ENCODE measurements around the gene ATP13A1. TPM values are rescaled to one million over a fixed set of nuclear protein-coding genes. Genes with fewer than 3 reads are reported as not detected.

Gene ATP13A1
- total RNA-seq, 1 experiment from 2014 or later = 73.7 TPM

DNA sequence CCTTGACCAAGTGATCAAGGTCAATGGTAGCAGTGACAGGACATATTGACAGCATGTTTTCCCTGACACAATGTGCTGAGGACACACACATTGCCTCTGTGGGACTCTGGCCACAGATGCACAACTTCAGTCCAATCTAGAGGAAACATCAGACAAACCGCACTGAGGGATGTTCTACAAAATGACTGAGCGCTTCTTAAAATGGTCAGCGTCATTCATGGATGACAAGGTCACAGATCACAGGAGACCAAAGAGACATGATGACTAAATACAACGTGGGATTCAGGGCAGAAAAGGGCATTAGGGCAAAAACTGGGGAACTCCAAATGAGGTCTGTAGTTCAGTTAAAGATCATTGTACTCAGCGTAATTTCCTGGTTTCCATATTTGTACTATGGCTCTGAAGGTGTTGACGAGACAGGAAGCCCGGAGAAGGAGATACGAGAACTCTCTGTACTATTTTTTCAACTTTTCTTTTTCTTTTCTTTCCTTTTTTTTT is 65.6 kb downstream of the ATP13A1 start:
- no peak overlapping the region for H3K4me2 ChIP-seq (ENCODE audit: low read length)

More for the DNA sequence above, 65.6 kb downstream of the ATP13A1 start:
- Histone ChIP-seq H2AFZ (ENCODE audit: low read depth, low read length, poor library complexity, severe bottlenecking) (no peak overlapping the region), H3K36me3 (ENCODE audit: control insufficient read depth in 1 of 2, insufficient read depth in 2 of 2, low read length in 2 of 2) (peaks cover 0 to 7% of the 10 kb centered on the region in 2 experiments; a peak in 2 of 4 replicates), H3K9me2 (ENCODE audit: insufficient read depth) (no peaks in the 10 kb centered on the region), H3K9ac (ENCODE audit: low read length) (no peak overlapping the region), H3K27me3 (ENCODE audit: insufficient read depth, low read length) (no peaks in the 10 kb centered on the region), H3K27ac (ENCODE audit: low read depth, low read length) (no peak overlapping the region), H3K4me1 (ENCODE audit: control insufficient read depth in 1 of 2, insufficient read depth in 2 of 2, low read length in 2 of 2) (peaks cover 0 to 10% of the 10 kb centered on the region in 2 experiments; a peak in 1 of 4 replicates), H3K9me3 (ENCODE audit: control insufficient read depth in 1 of 2, insufficient read depth in 1 of 2, low read depth in 1 of 2, low read length in 2 of 2) (no peaks in the 10 kb centered on the region), H3K79me2 (ENCODE audit: insufficient read depth, low read length) (peaks cover 7% of the 10 kb centered on the region; the same call in 1 of the 2 replicates), H3K4me3 (replicated peaks in 1 of 2; ENCODE audit: low read depth in 1 of 2, low read length in 2 of 2) (no peak overlapping the region), H4K20me1 (ENCODE audit: insufficient read depth) (no peaks in the 10 kb centered on the region)
- TF ChIP-seq TCF7L2 (IDR thresholded peaks at IDR 0.05; ENCODE audit: borderline replicate concordance, extremely low read depth, insufficient read depth, insufficient read length) = no peak
- no peak for TF ChIP-seq SIN3A (IDR thresholded peaks at IDR 0.05; ENCODE audit: low read depth)
- TF ChIP-seq, protein P1, sequence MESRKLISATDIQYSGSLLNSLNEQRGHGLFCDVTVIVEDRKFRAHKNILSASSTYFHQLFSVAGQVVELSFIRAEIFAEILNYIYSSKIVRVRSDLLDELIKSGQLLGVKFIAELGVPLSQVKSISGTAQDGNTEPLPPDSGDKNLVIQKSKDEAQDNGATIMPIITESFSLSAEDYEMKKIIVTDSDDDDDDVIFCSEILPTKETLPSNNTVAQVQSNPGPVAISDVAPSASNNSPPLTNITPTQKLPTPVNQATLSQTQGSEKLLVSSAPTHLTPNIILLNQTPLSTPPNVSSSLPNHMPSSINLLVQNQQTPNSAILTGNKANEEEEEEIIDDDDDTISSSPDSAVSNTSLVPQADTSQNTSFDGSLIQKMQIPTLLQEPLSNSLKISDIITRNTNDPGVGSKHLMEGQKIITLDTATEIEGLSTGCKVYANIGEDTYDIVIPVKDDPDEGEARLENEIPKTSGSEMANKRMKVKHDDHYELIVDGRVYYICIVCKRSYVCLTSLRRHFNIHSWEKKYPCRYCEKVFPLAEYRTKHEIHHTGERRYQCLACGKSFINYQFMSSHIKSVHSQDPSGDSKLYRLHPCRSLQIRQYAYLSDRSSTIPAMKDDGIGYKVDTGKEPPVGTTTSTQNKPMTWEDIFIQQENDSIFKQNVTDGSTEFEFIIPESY (IDR thresholded peaks at IDR 0.05; ENCODE audit: extremely low read depth, insufficient replicate concordance, low read length) = no peak
- no peak for TF ChIP-seq POLR2A (IDR thresholded peaks at IDR 0.05; ENCODE audit: borderline replicate concordance, extremely low read depth, insufficient read depth, insufficient read length)
- no peak for TF ChIP-seq ELF1 (IDR thresholded peaks at IDR 0.05; ENCODE audit: borderline replicate concordance, low read depth)
- TF ChIP-seq ZNF274 (IDR thresholded peaks at IDR 0.05; ENCODE audit: low read depth, low read length) = no peak
- no peak for TF ChIP-seq POLR2AphosphoS5 (IDR thresholded peaks at IDR 0.05; ENCODE audit: low read depth, low read length)
- TF ChIP-seq CEBPB (IDR thresholded peaks at IDR 0.05; ENCODE audit: low read depth) = no peak
- intact Hi-C loops (cut with micrococcal nuclease) = no loop called here
- BruUV-seq (replicated peaks) = no TSS peak
- CTCF ChIA-PET = no interaction called here
- ATAC-seq = no peak
- POLR2A ChIA-PET = no interaction called here
- no peak for DNase-seq (ENCODE audit: low read depth, low spot score)
- RAD21 ChIA-PET (ENCODE audit: low non-redundant PET in 1 of 2, low total read pairs in 2 of 2, uncharacterized antibody in 2 of 2, unreplicated experiment in 2 of 2) = no interaction called here

Other genes with a start within 250 kb of the ATP13A1 start
- gene TSSK6, start 148.1 kb downstream of the ATP13A1 start, total RNA-seq (2021; ENCODE audit: unreplicated experiment) = 4.1 TPM
- gene NDUFA13, start 147.5 kb downstream of the ATP13A1 start, total RNA-seq (2021; ENCODE audit: unreplicated experiment) = 339 TPM
- gene YJEFN3, start 134.8 kb downstream of the ATP13A1 start, total RNA-seq (2021; ENCODE audit: unreplicated experiment) = 25.3 TPM
- gene CILP2, start 125.4 kb downstream of the ATP13A1 start, total RNA-seq (2021; ENCODE audit: unreplicated experiment) = 13.1 TPM
- 11.6 TPM for gene PBX4, start 45.0 kb downstream of the ATP13A1 start, total RNA-seq (2021; ENCODE audit: unreplicated experiment)
- gene LPAR2, start 35.5 kb downstream of the ATP13A1 start, total RNA-seq (2021; ENCODE audit: unreplicated experiment) = 28.2 TPM
- gene GMIP, start 20.0 kb downstream of the ATP13A1 start, total RNA-seq (2021; ENCODE audit: unreplicated experiment) = 16.3 TPM
- 12.8 TPM for gene ZNF101, start 5.2 kb upstream of the ATP13A1 start, total RNA-seq (2021; ENCODE audit: unreplicated experiment)
- gene ZNF14, start 69.4 kb upstream of the ATP13A1 start, total RNA-seq (2021; ENCODE audit: unreplicated experiment) = 4.8 TPM
- gene ZNF506, start 158.1 kb upstream of the ATP13A1 start, total RNA-seq (2021; ENCODE audit: unreplicated experiment) = 0.42 TPM
- not detected for gene ZNF253, start 202.2 kb upstream of the ATP13A1 start, total RNA-seq (2021; ENCODE audit: unreplicated experiment)
- gene ZNF93, start 237.3 kb upstream of the ATP13A1 start, total RNA-seq (2021; ENCODE audit: unreplicated experiment) = not detected

Measured in HCT116 (cell line).